Measurements from ENCODE around the gene SMARCC1. TPM values are rescaled to one million over a fixed set of nuclear protein-coding genes. Genes with fewer than 3 reads are reported as not detected.

Gene SMARCC1
- total and polyA plus RNA-seq, 7 donors, result 10.7 to 54.3 (median 31.9) TPM

- Histone ChIP-seq H3K4me1 (peaks cover 29% of the 10 kb centered on the region), H3K9me3 (no peaks in the 10 kb centered on the region), H3K27me3 (ENCODE audit: insufficient read depth in 3 of 3, low read length in 2 of 3) (no peaks in the 10 kb centered on the region), H3K4me3 (peak overlapping the region; percentile 91), H3K27ac (peak overlapping the region; percentile 100), H3K36me3 (ENCODE audit: insufficient read depth in 1 of 2, low read depth in 1 of 2) (no peaks in the 10 kb centered on the region)
- ATAC-seq, result no peak
- DNase-seq, result no peak
- TF ChIP-seq CTCF (IDR thresholded peaks at IDR 0.05), result no peak
- 93 to 94% (median 94%) methylated on average over 3 of the region's 3 CpGs for WGBS, 3 donors
- intact Hi-C loops (cut with DNase I), result no loop called here
Observed at GRCh38 chr3:47778746-47779145, 2.9 kb downstream of the SMARCC1 start.

- no peaks in the 10 kb centered on the region for H3K27me3 ChIP-seq (ENCODE audit: insufficient read depth in 3 of 3, low read length in 2 of 3)
- H3K4me1 ChIP-seq, result no peaks in the 10 kb centered on the region
- WGBS, 3 donors, result 82 to 85% (median 84%) methylated on average over 8 of the region's 8 CpGs
- no peaks in the 10 kb centered on the region for H3K9me3 ChIP-seq
- H3K27ac ChIP-seq, result no peak overlapping the region
- peaks cover 0 to 26% of the 10 kb centered on the region in 2 donors for H3K36me3 ChIP-seq (ENCODE audit: insufficient read depth in 1 of 2, low read depth in 1 of 2)
- H3K4me3 ChIP-seq, result no peak overlapping the region
- ATAC-seq (no peak), DNase-seq (no peak)
- no peak for TF ChIP-seq CTCF (IDR thresholded peaks at IDR 0.05)
- intact Hi-C loops (cut with DNase I), result no loop called here
Observed at GRCh38 chr3:47772788-47773187, 8.9 kb downstream of the SMARCC1 start.

GRCh38 chr3:47772047-47772446 lies 9.6 kb downstream of the SMARCC1 start:
- peaks cover 0 to 26% of the 10 kb centered on the region in 2 donors for H3K36me3 ChIP-seq (ENCODE audit: insufficient read depth in 1 of 2, low read depth in 1 of 2)
- no peaks in the 10 kb centered on the region for H3K27me3 ChIP-seq (ENCODE audit: insufficient read depth in 3 of 3, low read length in 2 of 3)
- no peaks in the 10 kb centered on the region for H3K4me1 ChIP-seq
- no peak for ATAC-seq
- TF ChIP-seq CTCF (IDR thresholded peaks at IDR 0.05), result no peak
- no peaks in the 10 kb centered on the region for H3K9me3 ChIP-seq
- no peak overlapping the region for H3K4me3 ChIP-seq
- DNase-seq, result no peak
- intact Hi-C loops (cut with DNase I), result no loop called here
- no peak overlapping the region for H3K27ac ChIP-seq
- whole genome bisulfite sequencing, 3 donors, result 96 to 99% (median 99%) methylated on average over 8 of the region's 8 CpGs

- intact Hi-C loops (cut with DNase I), result no loop called here
- H3K27ac ChIP-seq, result peak overlapping the region; percentile 10
Observed at GRCh38 chr3:47766186-47766585, 15.5 kb downstream of the SMARCC1 start.

More at GRCh38 chr3:47766186-47766585, 15.5 kb downstream of the SMARCC1 start:
- WGBS, 3 donors, result 88 to 97% (median 89%) methylated on average over 4 of the region's 4 CpGs
- H3K36me3 ChIP-seq (ENCODE audit: insufficient read depth in 1 of 2, low read depth in 1 of 2), result peaks cover 0 to 11% of the 10 kb centered on the region in 2 donors
- ATAC-seq (no peak), DNase-seq (no peak)
- peaks cover 6% of the 10 kb centered on the region for H3K4me1 ChIP-seq
- H3K9me3 ChIP-seq, result no peaks in the 10 kb centered on the region
- no peak for TF ChIP-seq CTCF (IDR thresholded peaks at IDR 0.05)
- no peak overlapping the region for H3K4me3 ChIP-seq
- no peaks in the 10 kb centered on the region for H3K27me3 ChIP-seq (ENCODE audit: insufficient read depth in 3 of 3, low read length in 2 of 3)
